SH-SY5Y (cell line): ENCODE results near the gene PCDHGC4.

Experiments
- GATA2 ChIP-seq: IDR thresholded peaks from 2 replicates; pipeline ENCODE4 v1.6.1; 2011; ENCODE audit warnings: mild to moderate bottlenecking, low read depth, low read length
- GATA3 ChIP-seq: IDR thresholded peaks from 2 replicates; pipeline ENCODE4 v1.6.1; 2011; ENCODE audit warnings: low read depth, mild to moderate bottlenecking, low read length, moderate library complexity

Gene PCDHGC4

DNA sequence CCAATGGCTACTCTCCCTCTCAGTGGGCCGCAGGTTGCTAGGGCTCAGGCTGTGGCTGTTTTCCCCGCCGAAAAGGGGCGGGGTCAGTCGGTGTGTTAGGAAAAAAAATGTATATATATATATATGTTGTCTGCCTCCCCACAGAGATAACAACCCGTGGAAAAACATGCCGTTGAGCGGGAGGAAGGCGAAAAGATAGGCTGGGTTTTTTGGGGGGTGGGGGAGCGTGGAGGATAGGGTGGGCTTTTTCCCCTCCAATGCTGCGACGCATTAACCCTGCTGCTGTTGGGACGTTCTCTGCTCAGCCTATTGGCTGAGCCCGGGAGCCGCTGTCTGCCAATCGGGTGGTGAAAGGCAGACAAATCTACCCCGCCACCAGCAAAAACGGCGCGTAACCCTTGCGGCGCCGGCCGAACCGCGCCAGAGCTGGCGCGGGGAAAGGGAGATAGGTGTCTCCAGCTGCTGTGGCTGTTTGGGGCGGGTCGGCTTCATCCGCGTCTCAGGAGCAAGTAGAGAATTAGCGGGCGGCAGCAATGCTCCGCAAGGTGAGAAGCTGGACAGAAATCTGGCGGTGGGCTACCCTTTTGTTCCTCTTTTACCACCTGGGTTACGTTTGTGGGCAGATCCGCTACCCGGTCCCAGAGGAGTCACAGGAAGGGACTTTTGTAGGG is at the start of gene PCDHGC4:
Gene PCDHGC4 (plus strand): TSS at position 390 of the 671 bp plus-strand sequence. CDS start 144 bp downstream, at position 534.
- TF ChIP-seq GATA3, result no peak
- no peak for TF ChIP-seq GATA2

DNA sequence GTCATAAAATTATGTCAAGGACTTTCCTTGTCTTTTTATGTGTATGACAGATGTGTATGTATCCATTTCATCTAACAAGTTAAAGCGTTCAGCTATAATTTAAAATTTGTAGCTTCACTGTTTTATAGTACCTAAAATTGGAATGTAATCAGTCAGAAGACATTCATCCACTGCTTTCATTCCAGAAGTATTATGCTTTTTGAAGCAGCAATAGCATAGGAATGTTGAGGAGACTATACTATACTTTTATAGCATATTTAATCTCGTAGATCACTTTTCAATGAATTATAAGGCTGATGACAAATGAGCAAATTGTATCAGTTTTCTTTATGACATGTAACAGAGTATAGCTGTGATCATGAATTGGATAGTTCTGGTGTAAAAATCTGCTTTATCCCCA is 47.6 kb upstream of the PCDHGC4 start:
- TF ChIP-seq GATA3 (no peak), GATA2 (no peak)

DNA sequence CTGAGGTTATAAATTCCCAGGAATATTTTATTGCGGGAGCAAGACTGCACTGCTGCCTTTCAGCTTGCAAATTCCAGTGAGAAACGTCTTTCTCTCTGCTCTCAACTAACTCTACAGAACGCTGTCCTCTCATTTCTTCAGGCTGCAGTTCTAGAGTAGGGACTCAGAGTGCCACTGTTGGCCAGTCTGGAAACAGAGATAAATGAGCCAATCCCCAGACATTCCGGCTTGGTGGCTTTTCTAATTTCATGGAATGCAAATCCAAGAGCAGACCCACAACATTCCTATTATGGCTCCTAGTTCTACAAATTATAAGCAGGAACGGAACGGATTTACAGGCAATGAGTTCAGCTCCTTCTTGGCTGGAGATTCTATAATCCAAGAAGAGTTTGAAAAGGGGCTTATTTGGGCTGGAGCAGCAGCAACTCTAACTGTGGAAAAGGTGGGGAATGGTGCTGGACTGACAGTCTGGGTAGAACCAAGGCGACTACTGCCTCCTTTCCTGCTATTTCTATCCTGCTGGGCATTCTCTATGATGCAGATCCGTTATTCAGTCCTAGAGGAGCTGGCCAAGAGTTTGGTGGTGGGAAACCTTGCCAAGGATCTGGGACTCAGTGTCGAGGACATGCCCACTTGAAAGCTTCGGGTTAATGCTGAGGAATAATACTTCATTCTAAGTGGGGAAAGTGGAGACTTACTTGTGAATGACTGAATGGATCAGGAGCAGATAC is 45.3 kb upstream of the PCDHGC4 start:
- TF ChIP-seq GATA3 (no peak), GATA2 (no peak)

DNA sequence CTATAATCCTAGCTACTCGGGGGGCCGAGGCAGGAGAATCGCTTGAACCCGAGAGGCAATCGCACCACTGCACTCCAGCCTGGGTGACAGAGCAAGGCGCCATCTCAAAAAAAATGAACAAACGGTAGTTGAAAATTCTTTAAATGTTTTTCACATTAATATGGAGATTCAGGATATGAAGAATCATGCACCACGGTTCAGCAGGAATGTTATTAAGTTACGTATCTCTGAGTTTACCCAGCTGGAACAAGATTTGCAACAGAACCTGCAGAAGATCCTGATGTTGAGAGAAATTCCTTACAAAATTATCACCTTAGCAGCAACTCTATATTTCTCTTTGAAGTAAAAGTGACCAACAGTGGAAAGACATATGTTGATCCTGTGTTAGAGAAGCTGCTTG is 44.5 kb upstream of the PCDHGC4 start:
- TF ChIP-seq GATA3 (no peak), GATA2 (no peak)

DNA sequence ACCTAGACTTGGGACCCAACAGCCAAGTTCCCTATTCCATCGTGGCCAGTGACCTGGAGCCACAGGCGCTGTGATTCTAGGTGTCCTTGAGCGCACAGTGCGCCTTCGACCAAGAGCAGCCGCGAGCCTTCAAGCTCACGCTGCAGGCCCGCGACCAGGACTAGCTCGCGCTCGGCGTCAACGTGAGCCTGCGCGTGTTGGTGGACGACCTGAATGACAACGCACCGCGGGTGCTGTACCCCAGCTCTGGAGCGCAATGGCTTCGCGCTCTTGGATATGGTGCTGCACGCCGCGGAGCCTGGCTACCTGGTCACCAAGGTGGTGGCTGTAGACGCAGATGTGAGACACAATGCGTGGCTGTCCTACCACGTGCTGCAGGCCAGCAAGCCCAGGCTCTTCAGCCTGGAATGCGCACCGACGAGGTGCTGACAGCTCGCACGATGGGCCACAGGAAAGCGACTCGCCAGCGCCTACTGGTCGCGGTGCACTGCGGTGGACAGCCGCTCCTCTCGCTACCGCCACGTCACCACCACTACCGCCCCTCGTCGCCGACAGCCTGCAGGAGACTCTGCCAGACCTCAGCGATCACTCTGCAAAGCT is 43.2 kb upstream of the PCDHGC4 start:
- TF ChIP-seq GATA3 (no peak), GATA2 (no peak)

DNA sequence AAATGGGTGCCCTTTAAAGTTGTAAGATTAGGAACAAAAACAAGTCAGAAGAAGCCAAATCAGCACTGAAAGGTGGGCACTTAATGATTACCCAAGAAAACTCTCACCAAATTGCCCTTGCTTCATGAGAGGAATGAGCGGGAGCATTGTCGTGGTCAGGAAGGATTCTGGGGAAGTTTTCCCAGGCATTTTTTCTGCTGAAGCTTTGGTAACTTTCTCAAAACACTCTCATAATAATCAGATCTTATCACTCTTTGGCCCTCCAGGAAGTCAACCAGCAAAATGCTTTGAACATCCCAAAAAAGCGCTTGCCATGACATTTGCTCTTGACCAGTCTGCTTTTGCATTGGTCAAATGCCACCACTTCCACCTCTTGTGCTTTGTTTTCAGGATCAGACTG is 19.5 kb upstream of the PCDHGC4 start:
- no peak for TF ChIP-seq GATA3
- no peak for TF ChIP-seq GATA2

DNA sequence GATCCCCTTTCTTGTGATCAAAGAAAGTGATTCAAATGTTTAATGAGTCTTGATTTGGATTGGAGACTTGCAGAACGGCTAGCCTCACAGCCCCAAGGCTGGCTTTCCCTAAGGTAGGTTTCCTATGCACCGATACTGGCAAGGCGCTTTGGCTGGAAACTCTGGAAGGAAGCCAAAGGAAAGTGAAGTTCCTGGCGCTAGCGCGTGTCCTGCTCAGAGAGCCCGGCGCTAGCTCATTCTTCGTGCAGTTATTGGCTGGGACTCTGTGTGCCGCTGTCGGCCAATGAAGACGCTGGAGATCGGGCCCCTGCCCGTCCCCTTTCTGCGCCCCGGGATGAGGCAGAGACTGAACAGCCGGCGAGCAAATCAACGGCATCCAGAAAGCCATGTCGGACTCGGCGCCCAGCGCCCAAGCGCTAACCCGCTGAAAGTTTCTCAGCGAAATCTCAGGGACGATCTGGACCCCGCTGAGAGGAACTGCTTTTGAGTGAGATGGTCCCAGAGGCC is 9.2 kb upstream of the PCDHGC4 start, which contains the start of gene PCDHGC3:
Gene PCDHGC3 (plus strand): TSS at position 342 of the 507 bp plus-strand sequence. CDS start 151 bp downstream, at position 493.
- TF ChIP-seq GATA3 (no peak), GATA2 (0 out of 2 replicates have a peak, but pooled peaks have one; percentile 24)

DNA sequence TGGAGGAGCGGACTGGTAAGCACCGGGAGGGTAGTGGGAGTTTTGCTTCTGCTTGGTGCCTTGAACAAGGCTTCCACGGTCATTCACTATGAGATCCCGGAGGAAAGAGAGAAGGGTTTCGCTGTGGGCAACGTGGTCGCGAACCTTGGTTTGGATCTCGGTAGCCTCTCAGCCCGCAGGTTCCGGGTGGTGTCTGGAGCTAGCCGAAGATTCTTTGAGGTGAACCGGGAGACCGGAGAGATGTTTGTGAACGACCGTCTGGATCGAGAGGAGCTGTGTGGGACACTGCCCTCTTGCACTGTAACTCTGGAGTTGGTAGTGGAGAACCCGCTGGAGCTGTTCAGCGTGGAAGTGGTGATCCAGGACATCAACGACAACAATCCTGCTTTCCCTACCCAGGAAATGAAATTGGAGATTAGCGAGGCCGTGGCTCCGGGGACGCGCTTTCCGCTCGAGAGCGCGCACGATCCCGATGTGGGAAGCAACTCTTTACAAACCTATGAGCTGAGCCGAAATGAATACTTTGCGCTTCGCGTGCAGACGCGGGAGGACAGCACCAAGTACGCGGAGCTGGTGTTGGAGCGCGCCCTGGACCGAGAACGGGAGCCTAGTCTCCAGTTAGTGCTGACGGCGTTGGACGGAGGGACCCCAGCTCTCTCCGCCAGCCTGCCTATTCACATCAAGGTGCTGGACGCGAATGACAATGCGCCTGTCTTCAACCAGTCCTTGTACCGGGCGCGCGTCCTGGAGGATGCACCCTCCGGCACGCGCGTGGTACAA is 8.5 kb upstream of the PCDHGC4 start:
- no peak for TF ChIP-seq GATA2
- TF ChIP-seq GATA3, result no peak

DNA sequence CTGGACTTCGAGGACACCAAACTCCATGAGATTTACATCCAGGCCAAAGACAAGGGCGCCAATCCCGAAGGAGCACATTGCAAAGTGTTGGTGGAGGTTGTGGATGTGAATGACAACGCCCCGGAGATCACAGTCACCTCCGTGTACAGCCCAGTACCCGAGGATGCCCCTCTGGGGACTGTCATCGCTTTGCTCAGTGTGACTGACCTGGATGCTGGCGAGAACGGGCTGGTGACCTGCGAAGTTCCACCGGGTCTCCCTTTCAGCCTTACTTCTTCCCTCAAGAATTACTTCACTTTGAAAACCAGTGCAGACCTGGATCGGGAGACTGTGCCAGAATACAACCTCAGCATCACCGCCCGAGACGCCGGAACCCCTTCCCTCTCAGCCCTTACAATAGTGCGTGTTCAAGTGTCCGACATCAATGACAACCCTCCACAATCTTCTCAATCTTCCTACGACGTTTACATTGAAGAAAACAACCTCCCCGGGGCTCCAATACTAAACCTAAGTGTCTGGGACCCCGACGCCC is 7.7 kb upstream of the PCDHGC4 start:
- TF ChIP-seq GATA3 (no peak), GATA2 (no peak)

DNA sequence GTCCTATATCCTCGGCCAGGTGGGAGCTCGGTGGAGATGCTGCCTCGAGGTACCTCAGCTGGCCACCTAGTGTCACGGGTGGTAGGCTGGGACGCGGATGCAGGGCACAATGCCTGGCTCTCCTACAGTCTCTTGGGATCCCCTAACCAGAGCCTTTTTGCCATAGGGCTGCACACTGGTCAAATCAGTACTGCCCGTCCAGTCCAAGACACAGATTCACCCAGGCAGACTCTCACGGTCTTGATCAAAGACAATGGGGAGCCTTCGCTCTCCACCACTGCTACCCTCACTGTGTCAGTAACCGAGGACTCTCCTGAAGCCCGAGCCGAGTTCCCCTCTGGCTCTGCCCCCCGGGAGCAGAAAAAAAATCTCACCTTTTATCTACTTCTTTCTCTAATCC is 7.0 kb upstream of the PCDHGC4 start:
- TF ChIP-seq GATA3 (no peak), GATA2 (no peak)

DNA sequence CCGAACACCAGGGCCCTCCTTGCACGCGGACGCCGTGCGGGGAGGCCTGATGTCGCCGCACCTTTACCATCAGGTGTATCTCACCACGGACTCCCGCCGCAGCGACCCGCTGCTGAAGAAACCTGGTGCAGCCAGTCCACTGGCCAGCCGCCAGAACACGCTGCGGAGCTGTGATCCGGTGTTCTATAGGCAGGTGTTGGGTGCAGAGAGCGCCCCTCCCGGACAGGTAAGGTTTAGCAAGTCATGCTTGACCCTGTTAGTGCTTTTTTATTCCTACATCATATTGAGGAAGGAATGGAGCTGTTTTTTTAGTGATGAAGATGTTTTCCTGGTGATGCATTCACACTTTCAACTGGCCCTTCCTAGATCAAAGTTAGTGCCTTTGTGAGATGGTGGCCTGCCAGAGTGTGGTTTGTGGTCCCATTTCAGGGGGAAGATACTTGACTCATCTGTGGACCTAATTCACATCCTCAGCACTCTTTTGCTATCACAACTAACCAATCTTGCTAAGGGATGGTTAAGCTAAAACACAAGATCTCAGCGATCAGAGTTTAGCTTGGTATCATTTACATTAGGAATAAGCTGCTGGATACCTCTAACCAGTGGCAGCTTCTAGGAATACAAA is 6.4 kb upstream of the PCDHGC4 start:
- TF ChIP-seq GATA2 (no peak), GATA3 (no peak)

DNA sequence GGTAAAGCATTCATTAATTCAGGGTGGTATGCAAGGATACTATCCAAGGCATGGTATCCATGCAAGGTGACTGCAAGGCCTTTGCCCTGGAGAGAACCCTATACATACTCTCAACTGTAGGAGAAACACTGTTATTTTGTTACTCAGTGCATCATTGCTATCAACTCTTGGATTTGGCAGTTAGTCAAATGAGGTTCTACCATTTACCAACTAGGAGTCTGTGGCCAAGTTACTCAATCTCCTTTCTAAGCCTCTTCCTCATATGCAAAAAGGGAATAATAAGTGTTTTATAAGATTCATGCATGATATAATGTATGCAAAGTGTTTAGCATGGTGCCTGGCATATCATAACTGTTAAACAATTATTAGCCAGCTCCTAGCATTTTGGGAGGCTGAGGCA is 5.1 kb upstream of the PCDHGC4 start:
- TF ChIP-seq GATA3, result no peak
- TF ChIP-seq GATA2, result no peak

DNA sequence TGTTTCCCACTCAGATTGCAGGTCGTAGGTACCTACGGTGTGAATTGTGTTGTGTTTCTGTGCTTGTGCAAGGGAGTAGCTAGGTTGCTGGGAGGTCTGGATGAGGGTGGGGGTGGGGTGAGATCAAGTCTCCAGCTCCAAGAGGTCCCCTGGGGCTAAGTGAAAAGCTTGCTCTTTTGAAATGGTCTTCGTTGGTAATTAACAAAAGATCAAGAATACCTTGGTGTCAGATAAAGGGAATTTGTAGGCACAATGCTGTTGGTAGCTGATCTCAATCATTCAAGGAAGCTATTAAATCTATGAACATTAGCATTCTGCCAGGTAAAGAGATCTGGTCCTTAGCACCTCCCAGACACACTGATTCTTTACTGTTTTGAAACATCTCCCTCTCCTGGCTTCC is 928 bp upstream of the PCDHGC4 start:
- no peak for TF ChIP-seq GATA2
- TF ChIP-seq GATA3, result no peak
